Epithelial cell of prostate (primary cell): ENCODE measurements around the gene MOGAT1.
A peak's percentile ranks its signal among the peaks of the same experiment; 100 is the strongest.
"Not testable (repeated sequence)": the region's sequence is repeated elsewhere in the genome, so short reads cannot be mapped to it uniquely, and the experiment has no call there.

Source experiments
- DNase-seq: peaks from one replicate; pipeline ENCODE4 v3.0.0-alpha.2; 2011; ENCODE audit warnings: low read depth, low spot score
- H3K27ac ChIP-seq: fragments of 450-650 bp; 2 replicates; pipeline ENCODE4 v1.5.1; 2017; ENCODE audit warnings: mild to moderate bottlenecking

MOGAT1 gene

DNA sequence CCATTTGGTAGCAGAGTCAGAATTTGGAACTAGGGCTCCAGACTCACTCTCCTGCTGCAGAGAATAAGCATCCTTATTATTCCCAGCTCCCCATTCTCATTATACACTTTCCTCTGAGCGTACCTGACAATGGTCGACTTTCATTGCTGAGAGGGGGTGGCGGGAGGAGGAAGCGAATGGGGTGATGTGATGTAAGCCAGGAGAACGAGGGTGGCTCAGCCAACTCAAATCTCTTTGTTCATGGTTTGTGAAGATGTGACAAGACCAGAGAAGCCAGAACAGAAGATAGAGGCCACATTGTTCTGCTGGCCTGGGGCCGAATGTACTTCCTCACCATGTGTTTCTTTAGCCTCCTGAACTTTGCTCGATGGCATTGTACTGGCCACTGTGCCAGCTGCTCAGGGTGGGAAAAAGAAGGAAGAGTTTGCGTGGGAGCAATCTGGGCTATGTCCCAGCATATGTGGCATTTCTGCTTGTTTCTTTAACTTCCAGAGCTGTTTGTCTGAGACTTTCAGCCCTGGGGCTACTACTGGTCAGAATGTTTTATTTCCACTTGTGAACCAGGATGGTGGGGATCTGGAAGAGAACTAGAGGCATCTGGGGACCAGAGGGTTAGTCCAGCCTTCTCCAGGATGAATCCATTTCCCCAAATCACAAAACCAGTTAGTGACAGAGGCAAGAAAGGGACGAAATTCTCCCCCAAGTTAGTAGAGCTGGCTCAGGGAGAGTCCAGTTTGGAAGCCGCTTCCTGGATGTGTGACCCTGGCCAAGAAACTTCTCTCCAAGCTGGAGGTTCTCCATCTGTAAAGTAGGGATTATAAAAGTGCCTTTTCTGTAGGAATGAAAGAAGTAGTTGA is 62.6 kb downstream of the MOGAT1 start:
- H3K27ac ChIP-seq = no peak overlapping the region
- no peak for DNase-seq

GRCh38 chr2:222734703-222735014 is 63.2 kb downstream of the MOGAT1 start:
- no peak overlapping the region for H3K27ac ChIP-seq
- DNase-seq = no peak

- no peak overlapping the region for H3K27ac ChIP-seq
- DNase-seq = no peak
Observed at GRCh38 chr2:222736301-222736700, 64.8 kb downstream of the MOGAT1 start.

- H3K27ac ChIP-seq = no peak overlapping the region
Observed at GRCh38 chr2:222736924-222737323, 65.5 kb downstream of the MOGAT1 start.

DNA sequence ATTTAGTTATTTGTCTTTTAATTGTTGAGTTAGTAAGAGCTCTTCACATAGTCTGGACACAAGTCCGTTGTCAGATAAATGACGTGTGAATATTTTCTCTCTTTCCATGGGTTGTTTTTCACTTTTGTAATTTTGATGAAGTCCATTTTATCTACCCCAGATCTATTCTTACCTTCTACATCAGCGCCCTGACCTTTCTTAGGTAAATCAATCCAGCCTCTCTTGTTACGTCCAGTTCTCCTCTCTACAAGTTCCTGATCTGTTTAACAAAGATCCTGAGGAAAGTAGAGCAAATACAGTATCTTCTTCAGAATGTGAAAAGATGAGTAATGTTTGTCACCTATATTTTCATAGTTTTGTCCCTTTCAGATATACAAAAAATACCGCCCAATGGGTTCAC is 66.9 kb downstream of the MOGAT1 start:
- H3K27ac ChIP-seq = no peak overlapping the region
- DNase-seq = no peak

More at GRCh38 chr2:222736924-222737323, 65.5 kb downstream of the MOGAT1 start:
- no peak for DNase-seq

DNA sequence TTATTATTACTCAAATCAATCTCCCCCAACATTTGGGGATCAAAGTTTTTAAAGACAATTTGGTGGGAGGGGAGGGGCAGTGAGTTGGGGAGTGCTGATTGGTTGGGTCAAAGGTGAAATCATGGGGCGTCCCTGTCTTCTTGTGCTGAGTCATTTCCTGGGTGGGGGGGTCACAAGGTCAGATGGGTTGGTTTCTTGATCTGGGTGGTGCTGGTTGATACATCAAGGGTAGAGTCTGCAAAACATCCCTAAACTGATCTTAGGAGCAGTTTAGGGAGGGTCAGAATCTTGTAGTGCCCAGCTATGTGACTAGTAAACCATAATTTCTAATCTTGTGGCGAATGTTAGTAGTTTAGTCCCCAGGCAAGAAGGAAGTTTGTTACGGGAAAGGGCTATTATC is 67.4 kb downstream of the MOGAT1 start:
- H3K27ac ChIP-seq = no peak overlapping the region

DNA sequence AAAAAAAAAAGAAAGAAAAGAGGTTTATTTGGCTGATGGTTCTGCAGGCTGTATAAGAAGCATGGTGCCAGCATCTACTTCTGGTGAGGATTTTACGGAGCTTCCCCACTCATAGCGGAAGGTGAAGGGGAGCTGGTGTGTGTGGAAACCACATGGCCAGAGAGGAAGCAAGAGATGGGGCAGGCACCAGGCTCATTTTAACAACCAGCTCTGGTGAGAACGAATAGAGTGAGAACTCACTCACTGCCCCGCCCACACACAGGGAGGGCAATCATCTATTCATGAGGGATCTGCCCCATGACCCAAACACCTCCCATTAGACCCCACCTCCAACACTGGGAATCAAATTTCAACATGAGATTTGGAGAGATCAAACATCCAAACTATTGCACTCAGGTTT is 68.5 kb downstream of the MOGAT1 start:
- no peak overlapping the region for H3K27ac ChIP-seq
- DNase-seq = no peak

More for the DNA sequence above, 67.4 kb downstream of the MOGAT1 start:
- no peak for DNase-seq

DNA sequence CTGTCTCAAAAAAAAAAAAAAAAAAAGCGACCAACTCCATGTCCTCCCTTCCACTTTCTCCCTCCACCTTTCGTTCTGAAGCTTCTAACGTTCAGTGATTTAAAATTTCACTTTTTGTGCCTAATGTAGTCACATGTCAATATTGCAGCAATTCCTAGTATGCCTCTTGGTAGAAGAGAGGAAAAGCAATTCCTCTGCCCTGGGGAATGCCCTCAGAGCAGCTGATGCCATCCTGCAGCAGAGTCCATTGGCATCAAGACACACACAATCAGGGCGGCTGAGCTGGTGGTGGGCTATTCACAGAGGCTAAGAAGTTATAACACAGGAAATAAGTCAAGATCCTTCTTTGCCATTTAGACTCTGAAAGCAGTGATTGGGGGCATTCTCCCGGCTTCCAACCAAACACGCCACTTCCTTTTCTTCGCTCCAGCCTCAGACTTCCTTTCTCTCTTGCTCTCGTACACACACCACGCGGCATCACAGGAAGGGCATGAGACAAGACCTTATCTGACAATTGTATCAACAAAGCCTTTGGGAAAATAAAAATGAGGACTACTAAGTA is 71.9 kb downstream of the MOGAT1 start:
- DNase-seq = no peak
- no peak overlapping the region for H3K27ac ChIP-seq

DNA sequence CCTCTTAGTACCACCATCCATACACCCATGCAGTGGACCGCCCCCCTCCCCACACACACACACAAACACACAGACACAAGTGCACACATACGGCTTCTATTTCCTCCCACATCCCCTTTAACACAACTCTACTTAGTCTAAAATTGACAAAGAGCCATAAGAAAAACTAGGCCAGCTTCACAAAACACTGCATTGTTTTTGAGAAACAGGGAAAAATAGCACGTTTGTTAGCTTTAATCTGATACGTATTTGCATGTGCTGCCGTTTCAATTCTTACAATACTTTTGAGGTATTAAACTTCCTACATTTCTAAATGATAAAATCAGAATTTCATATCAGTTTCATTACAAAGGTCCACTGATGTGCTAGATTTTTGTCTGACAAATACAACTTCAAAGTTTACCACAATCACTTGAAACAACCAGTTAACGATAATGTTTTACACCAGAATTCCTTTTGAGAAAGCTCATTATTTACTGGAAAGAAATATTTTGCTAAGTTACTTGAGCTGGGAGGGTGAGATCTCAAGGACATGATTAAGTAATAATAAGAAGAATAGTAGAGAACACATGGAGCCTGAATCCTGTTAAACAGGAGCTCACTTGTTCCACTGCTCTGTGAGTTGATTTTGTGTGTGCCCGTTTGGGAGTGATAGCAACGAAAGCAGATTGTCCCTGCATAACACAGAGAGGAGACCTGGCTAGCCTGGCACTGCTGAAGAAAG is 74.5 kb downstream of the MOGAT1 start:
- no peak for DNase-seq
- no peak overlapping the region for H3K27ac ChIP-seq

- no peak overlapping the region for H3K27ac ChIP-seq
- DNase-seq = no peak
Observed at GRCh38 chr2:222747526-222748160, 76.2 kb downstream of the MOGAT1 start.

DNA sequence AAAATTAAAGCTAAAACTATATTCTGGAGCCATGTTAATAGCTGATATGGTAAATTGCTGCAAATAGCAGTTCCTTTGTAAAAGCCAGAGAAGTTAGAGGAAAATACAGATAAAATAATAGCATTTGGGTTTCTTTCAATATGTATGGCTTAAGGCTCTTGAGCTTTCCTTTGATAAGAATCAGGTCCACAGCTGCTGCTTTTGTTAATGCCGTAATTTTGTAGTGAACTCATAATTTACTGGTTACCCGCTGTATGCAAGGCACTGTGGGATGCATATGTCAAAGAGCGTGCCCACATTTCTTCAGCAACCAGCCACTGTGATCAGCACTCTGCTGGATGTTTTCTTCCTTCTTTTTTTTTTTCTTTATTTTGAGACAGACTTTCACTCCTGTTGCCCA is 79.1 kb downstream of the MOGAT1 start:
- no peak overlapping the region for H3K27ac ChIP-seq
- DNase-seq = no peak

GRCh38 chr2:222751238-222751637 is 79.8 kb downstream of the MOGAT1 start:
- no peak overlapping the region for H3K27ac ChIP-seq
- DNase-seq = no peak

GRCh38 chr2:222751821-222752719 is 80.6 kb downstream of the MOGAT1 start:
- no peak overlapping the region for H3K27ac ChIP-seq
- DNase-seq = no peak

DNA sequence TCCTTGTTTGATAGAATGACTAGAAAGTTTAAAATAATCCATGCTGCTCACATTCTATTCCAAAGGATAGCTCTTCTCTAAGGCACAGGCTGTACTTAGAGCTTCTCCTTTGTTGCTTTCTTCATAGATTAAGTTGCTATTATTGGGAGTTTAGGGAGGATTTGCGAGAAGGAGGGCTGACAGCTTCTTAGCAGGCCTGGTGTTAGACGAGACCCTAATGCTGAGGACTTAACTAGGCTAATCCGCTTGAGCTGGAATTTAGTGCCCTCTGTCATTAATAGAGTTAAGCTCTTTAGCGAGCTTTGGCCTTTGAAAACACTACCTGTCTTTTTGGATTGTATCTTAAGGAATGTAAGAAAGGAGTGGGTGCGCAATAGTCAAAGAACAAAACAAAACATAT is 81.3 kb downstream of the MOGAT1 start:
- DNase-seq = no peak
- no peak overlapping the region for H3K27ac ChIP-seq

DNA sequence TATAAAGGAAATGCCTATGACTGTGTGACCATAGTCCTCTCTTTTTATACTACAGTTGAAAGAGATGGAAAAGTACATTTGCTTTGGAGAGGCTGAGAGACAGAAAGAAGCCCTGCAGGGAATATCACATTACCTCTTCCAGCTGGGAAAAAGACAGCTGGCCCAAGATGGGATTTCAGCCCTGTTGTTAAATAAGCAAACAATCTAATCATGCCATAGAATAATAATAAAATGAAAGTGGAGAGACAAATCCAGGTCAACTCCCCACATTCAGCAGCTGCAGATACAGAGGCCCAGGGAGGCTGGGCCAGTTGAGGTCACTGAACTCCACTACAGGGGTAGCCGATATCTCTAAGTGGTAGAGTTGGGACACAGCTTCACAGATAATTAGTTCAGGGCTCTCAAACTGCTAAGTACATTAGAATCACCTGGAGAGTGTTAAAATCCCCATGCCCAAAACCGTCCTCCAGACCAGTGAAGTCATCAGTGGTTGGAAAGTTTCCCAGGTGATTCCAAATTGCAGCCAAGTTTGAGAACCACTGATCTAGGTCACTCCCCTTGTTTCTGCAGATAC is 81.9 kb downstream of the MOGAT1 start:
- no peak overlapping the region for H3K27ac ChIP-seq

GRCh38 chr2:222754324-222754930 is 83.0 kb downstream of the MOGAT1 start:
- DNase-seq = no peak
- no peak overlapping the region for H3K27ac ChIP-seq

More for the DNA sequence above, 81.9 kb downstream of the MOGAT1 start:
- DNase-seq = no peak

- not testable (repeated sequence) for DNase-seq
- H3K27ac ChIP-seq = peak overlapping the region; percentile 86
Observed at GRCh38 chr2:222755593-222755992, 84.1 kb downstream of the MOGAT1 start.

GRCh38 chr2:222756362-222756831 is 84.9 kb downstream of the MOGAT1 start:
- no peak for DNase-seq
- H3K27ac ChIP-seq = peak overlapping the region; percentile 86
